GM12875 (cell line): ENCODE results near the gene TLCD1.

ENCODE experiments used
- H3K4me3 ChIP-seq: one replicate; pipeline ENCODE4 v1.5.1; 2011; ENCODE audit warnings: low read depth, low read length, control low read depth
- TF ChIP-seq, protein P1 (sequence below): IDR thresholded peaks from 2 replicates; pipeline ENCODE4 v1.5.1; 2011; ENCODE audit warnings: low read depth, mild to moderate bottlenecking, control low read depth, inconsistent platforms, low read length, moderate library complexity, borderline replicate concordance; ENCODE audit not compliant: insufficient read depth

TLCD1 gene

DNA sequence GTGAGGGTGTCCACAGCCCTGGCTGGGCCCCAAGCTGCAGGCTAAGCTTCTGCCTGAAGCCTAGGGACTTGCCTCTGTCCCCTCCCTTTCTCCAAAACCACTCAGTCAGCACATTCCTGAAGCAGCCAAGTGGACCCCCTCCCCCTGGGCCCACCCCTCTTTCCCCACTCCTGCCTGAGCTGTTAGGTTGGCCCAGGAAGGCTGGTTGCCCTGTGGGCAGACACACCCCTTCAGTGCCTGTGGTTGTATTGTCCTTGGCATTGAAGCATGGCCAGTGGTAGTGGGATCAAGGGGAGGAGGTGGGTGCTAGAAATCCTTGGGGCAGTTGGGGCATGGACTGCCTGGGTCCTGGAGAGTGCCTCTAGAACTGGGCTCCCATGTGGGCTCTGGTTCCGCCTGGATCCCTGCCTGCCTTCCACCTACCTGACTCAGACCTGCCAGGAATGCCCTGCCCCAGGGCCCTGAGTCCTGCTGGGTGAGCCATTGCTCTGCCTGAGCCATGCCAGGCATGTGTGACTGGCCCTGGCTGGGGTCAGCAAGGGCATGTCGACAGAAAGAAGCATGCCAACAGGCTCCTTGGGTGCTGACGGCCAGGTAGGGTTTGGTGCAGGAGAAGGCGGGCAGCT, 19.9 kb upstream of the TLCD1 start:
- peak overlapping the region; percentile 80 for H3K4me3 ChIP-seq
- TF ChIP-seq, protein P1, sequence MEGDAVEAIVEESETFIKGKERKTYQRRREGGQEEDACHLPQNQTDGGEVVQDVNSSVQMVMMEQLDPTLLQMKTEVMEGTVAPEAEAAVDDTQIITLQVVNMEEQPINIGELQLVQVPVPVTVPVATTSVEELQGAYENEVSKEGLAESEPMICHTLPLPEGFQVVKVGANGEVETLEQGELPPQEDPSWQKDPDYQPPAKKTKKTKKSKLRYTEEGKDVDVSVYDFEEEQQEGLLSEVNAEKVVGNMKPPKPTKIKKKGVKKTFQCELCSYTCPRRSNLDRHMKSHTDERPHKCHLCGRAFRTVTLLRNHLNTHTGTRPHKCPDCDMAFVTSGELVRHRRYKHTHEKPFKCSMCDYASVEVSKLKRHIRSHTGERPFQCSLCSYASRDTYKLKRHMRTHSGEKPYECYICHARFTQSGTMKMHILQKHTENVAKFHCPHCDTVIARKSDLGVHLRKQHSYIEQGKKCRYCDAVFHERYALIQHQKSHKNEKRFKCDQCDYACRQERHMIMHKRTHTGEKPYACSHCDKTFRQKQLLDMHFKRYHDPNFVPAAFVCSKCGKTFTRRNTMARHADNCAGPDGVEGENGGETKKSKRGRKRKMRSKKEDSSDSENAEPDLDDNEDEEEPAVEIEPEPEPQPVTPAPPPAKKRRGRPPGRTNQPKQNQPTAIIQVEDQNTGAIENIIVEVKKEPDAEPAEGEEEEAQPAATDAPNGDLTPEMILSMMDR = no peak

DNA sequence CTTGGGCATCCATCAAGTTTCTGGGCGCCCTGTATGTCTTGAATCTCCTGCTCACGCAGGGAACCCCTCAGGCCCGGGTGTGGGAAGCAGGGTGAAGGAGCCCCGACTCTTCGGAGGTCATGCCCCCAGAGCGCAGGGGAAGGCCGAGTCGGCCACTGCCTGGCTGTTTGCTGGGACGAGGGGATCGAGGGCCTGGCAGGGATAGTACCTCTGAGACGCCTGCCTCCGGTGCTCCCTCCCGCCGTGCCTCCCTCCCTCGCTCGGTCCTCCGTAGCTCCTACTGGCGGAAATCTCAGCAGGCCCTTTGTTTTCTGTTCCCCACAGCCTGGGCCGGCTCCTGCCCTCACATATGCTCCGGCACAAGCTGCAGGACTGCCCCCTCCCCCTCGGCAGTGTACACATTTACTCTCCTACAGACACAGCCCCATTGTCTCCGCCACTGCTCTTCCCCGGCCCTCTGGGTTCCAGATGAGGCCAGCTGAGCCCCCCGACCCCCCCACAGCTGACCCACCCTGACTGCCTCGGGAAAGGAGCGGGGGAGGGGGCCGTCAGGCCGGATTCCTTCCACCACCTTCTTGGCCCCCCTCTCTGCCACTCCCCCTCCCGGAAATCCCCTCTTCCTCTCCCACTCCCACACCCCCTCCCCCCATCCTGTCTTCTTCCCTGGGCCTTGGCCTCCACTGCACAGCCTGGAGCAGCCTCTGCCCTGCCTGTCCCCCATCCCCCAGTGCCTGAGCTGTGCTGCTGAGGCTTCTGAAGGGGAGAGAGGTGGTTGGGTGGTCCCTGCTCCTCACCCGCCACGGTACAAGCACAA, 19.1 kb upstream of the TLCD1 start:
- peak overlapping the region; percentile 80 for H3K4me3 ChIP-seq
- TF ChIP-seq, protein P1 = no peak

DNA sequence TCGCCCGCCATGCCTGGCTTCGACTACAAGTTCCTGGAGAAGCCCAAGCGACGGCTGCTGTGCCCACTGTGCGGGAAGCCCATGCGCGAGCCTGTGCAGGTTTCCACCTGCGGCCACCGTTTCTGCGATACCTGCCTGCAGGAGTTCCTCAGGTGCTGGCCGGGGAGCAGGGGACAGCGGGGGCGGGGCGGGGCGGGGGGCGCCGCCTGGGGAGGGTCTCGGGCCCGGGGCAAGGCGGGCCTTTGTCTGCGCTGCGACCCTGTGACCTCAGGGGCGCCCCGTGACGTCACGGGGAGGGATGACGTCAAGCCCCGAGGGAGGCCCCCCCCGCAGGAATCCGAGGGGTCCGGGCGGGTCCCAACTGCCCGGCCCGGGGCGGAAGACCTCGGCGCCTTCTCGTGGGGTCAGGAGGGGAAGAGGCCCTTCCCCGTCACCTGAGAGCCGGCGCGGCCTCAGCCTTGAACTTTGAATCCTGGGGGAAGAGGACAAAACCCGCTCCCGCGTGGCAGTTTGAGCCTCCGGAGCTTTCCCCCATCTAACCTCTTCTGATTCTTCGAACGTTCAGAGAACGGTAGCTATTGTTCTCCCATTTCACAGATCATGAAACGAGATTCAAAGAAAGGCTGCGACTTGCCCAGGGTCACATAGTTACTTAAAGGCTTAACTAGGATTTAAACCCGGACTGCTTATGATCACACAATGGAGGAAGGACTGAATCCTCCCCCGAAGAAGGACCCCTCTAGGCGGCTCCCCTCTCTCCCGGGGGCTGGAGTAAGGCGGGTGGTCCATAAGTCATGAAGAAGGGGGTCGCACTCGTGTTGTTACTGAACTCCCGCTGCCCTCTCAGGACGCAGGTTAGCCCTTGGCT, 18.3 kb upstream of the TLCD1 start:
- peak overlapping the region; percentile 80 for H3K4me3 ChIP-seq
- TF ChIP-seq, protein P1 = no peak

DNA sequence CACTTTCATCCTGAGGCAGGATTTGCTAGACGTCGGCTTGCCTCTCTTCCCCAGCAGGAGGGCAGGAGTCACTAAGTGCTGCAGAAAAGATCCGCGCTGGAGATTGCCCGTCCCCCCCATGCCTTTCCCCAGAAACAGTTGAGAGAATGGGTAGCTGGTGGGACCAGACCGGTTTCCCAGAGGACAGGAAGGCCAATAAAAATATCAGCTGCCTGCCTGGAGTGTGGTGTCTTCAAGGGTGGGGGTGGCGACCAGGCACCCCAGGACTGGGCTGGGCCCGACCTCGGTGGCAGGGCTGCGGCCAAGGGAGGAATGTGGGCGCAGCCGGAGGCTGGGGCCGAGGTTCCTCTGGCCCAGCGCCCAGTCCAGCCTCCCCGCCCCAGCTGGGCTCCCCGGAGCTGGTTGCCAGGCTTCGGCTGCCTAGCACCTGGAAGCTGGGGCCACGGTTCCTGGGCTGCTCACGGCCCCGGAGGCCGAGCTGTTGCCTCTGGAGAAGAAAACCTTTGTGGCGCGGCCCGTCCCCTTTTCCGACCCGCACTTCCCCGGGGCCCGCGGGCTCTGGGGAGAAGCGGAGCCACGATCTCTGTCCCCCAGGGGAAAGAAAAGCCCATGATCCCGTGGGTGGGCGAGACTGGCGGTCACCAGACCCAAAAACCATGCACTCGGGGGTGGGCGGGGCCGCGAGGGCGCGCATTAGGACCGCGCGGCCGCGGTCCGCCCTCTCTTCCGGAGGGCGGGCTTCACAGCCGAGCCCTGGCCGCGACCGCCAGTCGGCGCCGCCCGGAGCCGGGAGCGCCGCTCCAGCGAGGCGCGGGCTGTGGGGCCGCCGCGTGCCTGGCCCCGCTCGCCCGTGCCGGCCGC, 17.4 kb upstream of the TLCD1 start, which contains the start of gene TRAF4:
Gene TRAF4 (plus strand): TSS at position 769 of the 861 bp plus-strand sequence. CDS start 102 bp downstream, outside the sequence.
- TF ChIP-seq, protein P1 = peak; percentile 18; the same call in 1 of the 2 replicates
- peak within 1 kb of the TSS; percentile 80 for H3K4me3 ChIP-seq

DNA sequence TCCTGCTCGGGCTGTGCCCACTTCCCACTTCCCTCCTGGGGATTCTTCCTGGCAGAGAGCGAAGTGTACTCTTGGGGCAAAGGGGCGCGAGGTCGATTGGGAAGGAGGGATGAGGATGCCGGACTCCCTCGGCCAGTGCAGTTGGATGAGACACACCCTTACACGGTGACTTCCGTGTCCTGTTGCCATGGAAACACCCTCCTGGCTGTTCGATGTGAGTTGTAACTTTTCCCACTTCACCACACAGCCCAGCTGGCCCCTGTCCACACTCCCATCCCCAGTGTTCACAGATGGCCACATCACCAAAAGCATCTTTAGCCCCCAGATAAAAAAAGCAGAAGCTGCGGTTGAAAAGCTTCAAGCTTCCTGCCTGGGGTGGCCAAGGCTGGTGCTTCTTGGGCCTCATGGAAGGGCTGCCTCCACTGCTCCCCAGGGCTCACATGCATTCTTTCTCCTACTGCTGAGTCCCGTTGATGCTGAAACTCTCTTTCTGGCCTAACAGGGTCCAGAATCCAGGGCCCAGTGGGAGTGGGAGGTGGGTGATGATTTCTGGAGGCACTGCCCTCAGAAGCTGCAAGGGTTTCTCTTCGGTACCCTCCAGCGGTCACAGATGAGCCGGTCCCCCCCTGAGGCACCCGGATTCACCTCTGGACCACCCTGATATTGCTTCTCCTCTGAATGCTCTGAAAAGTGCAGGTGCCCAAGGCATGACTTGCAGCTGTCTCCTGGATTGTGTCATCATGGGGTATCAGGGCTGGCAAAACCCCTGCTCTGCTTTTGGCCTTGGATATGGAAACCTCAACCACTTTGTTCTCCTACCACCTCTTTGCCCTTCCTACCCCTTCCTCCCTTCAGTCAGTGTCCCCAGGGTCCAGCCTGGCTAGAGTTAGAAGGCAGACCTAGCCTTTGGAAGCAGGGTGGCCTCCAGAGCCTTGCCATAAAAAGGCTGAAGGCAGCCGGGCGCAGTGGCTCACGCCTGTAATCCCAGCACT, 15.6 kb upstream of the TLCD1 start:
- TF ChIP-seq, protein P1 = no peak
- H3K4me3 ChIP-seq = peak overlapping the region; percentile 36
